Activated CD4-positive, alpha-beta memory T cell treated with anti-CD3 and anti-CD28 coated beads, Interleukin-2, amount 10 ng/mL, durations not matched to agents 7 days and 5 days (primary cell): ENCODE results near the gene RBM22. TPM values are rescaled to one million over a fixed set of nuclear protein-coding genes. Genes with fewer than 3 reads are reported as not detected.

Experiments used
- CTCF ChIA-PET: fragments of 350-600 bp; sonication (Branson Sonifier 250); formaldehyde crosslinking; loops from one replicate; lab custom pipeline; 2021; ENCODE audit warnings: antibody characterized with exemption, inconsistent platforms; lab: Charles Lee
- POLR2A ChIA-PET: fragments of 350-600 bp; sonication (Branson Sonifier 250); formaldehyde crosslinking; loops from one replicate; lab custom pipeline; 2021; ENCODE audit warnings: antibody characterized with exemption; lab: Charles Lee
- DNase-seq: peaks from one replicate; pipeline ENCODE4 v3.0.0-alpha.2; 2020
- H3K27ac Mint-ChIP-seq: one replicate; pipeline ENCODE4 v1.8.0; 2021; ENCODE audit warnings: mild to moderate bottlenecking, mixed read lengths
- H3K27me3 Mint-ChIP-seq: one replicate; pipeline ENCODE4 v1.8.0; 2021; ENCODE audit warnings: mixed read lengths
- H3K36me3 Mint-ChIP-seq: one replicate; pipeline ENCODE4 v1.8.0; 2021; ENCODE audit warnings: low read depth, mixed read lengths
- H3K4me1 Mint-ChIP-seq: one replicate; pipeline ENCODE4 v1.8.0; 2021; ENCODE audit warnings: mixed read lengths
- H3K4me3 Mint-ChIP-seq: one replicate; pipeline ENCODE4 v1.8.0; 2021; ENCODE audit warnings: mild to moderate bottlenecking, mixed read lengths
- H3K9me3 Mint-ChIP-seq: one replicate; pipeline ENCODE4 v1.8.0; 2021; ENCODE audit warnings: mixed read lengths
- total RNA-seq, 2 experiments: library from RNA; stranded (reverse); gene quantifications; one replicate each; pipeline ENCODE4 v1.2.3, GENCODE V29; 2021

Gene RBM22
- total RNA-seq, 2 experiments from 2014 or later: 66.8 to 70.7 TPM

DNA sequence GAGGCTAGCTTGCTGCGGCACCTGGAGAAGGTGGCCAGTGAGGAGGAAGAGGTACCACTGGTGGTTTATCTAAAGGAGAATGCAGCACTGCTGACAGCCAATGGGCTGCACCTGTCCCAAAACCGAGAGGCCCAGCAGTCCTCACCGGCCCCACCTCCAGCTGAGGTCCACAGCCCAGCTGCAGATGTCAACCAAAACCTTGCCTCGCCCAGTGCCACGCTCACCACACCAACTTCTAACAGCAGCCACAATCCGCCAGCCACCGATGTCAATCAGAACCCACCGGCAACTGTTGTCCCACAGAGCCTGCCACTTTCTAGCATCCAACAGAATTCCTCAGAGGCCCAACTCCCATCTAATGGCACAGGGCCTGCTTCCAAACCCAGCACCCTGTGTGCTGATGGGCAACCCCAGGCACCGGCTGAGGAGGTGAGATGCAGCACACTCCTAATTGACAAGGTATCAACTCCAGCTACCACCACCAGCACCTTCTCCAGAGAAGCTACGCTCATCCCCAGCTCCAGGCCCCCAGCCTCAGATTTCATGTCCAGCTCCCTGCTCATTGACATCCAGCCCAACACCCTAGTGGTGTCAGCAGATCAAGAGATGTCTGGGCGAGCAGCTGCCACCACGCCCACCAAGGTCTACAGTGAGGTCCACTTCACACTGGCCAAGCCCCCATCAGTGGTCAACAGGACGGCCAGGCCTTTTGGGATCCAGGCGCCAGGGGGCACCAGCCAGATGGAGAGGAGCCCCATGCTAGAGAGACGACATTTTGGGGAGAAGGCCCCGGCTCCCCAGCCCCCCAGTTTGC lies 52.4 kb downstream of the RBM22 start:
- peaks cover 6% of the 10 kb centered on the region for H3K27me3 Mint-ChIP-seq
- CTCF ChIA-PET: no interaction called here
- no peak overlapping the region for H3K27ac Mint-ChIP-seq
- DNase-seq: no peak
- H3K9me3 Mint-ChIP-seq: no peaks in the 10 kb centered on the region
- no peaks in the 10 kb centered on the region for H3K36me3 Mint-ChIP-seq
- POLR2A ChIA-PET: no interaction called here
- no peak overlapping the region for H3K4me3 Mint-ChIP-seq
- H3K4me1 Mint-ChIP-seq: no peaks in the 10 kb centered on the region

DNA sequence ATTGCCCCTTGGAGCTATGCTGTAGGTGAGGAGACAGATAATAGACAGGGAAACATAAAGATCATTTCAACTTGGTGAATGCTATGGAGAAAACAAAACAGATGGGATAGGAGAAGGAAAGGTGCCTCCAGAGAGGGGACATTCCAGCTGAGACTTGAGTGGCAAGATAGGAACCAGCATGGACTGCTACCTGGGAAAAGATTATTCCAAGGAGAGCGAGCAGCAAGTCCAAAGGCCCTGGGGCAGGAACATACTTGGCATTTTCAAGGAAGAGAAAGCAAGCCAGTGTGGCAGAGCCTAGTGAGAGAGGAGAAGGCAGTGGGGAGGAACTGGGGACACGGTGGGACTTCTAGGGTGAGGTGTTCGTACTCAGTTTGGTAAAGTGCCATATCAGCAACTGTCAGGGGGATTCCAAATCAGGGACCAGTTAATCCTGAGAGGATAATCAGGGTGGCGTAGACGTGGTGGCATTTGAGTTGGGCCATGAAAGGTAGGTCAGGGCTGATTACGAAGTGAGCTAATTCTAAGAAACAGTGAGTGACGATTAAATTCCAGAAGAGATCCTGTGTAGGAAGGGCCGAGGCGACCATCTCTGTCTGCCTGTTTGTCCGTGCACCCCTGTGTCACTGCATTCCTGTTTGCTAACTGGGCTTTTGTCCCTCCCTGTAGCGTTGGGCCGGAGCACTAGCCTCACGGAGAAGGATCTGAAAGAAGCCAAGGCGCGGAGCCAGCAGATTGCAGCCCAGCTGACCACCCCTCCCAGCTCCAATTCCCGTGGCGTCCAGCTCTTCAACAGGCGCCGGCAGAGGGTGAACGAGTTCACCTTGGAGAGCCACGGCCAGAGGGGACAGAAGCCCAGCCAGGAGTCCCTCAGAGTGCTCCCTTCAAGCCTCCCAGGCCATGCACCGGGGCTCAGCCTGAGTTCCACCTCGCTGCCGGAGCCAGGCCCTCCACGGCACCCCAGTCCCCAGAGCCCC lies 53.3 kb downstream of the RBM22 start:
- peaks cover 6% of the 10 kb centered on the region for H3K27me3 Mint-ChIP-seq
- no peaks in the 10 kb centered on the region for H3K36me3 Mint-ChIP-seq
- H3K27ac Mint-ChIP-seq: no peak overlapping the region
- no peaks in the 10 kb centered on the region for H3K4me1 Mint-ChIP-seq
- ChIA-PET POLR2A (no interaction called here), CTCF (no interaction called here)
- no peak overlapping the region for H3K4me3 Mint-ChIP-seq
- no peaks in the 10 kb centered on the region for H3K9me3 Mint-ChIP-seq
- DNase-seq: no peak

DNA sequence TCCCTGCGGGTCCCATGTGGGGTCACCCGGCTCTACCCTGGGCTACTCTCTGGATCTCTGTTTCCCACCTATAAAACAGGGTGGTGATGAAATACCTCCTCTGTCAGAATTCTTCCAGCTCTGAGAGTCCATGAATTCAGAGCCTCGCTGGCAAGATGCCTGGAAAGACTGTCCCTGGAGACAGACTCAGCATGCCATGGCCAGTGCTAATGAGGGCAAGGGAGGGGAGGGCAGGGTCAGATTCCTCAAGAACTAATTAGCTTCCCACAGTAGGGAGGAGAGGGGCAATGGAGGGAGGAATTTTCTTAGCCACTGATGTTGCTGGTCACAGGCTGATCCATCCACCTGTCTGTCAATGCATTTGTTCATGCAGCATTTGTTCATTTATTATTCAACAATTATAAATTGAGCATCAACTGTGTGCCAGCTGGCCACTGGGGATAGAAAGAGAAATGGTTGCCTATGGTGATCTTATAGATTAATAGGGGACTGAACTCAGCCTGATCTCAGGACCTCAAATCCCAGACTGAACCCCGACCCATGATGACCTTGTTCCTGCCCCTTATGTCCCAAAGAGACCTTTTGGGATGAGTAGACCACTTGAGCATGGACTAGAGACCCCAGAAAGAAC lies 55.7 kb downstream of the RBM22 start:
- H3K27me3 Mint-ChIP-seq: peaks cover 6% of the 10 kb centered on the region
- CTCF ChIA-PET: no interaction called here
- H3K4me3 Mint-ChIP-seq: no peak overlapping the region
- H3K36me3 Mint-ChIP-seq: no peaks in the 10 kb centered on the region
- no peak overlapping the region for H3K27ac Mint-ChIP-seq
- no peaks in the 10 kb centered on the region for H3K9me3 Mint-ChIP-seq
- no peak for DNase-seq
- POLR2A ChIA-PET: interaction anchor here (2.3 kb wide), 1 partner anchor 10 kb away, joined by 9 read pairs; no protein-coding TSS in a partner anchor
- no peaks in the 10 kb centered on the region for H3K4me1 Mint-ChIP-seq

DNA sequence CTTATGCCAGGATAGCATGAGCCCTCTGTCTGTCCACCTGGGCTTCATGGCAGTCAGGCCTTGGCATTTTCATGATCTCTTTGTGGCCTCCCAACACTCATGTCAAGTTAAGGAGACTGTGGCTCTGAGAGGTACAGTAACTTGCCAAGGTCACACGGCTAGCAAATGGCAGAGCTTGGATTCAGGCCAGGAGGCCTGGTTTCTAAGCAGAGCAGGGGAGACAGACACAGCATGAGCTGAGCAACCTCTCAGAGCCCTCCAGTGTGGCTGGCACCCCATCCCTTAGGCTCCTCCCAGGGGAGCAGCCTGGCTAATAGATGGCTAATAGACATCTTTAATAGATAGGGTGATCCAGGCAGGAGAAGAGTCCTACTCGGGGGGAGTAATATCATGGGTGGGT lies 56.3 kb downstream of the RBM22 start:
- no peak overlapping the region for H3K27ac Mint-ChIP-seq
- ChIA-PET POLR2A (interaction anchor here (2.3 kb wide), 1 partner anchor 11 kb away, joined by 9 read pairs; no protein-coding TSS in a partner anchor), CTCF (interaction anchor here (1.0 kb wide), 1 partner anchor 11 kb away, joined by 4 read pairs; no protein-coding TSS in a partner anchor)
- no peak for DNase-seq
- H3K27me3 Mint-ChIP-seq: peaks cover 6% of the 10 kb centered on the region
- H3K4me1 Mint-ChIP-seq: no peaks in the 10 kb centered on the region
- H3K4me3 Mint-ChIP-seq: no peak overlapping the region
- no peaks in the 10 kb centered on the region for H3K36me3 Mint-ChIP-seq
- no peaks in the 10 kb centered on the region for H3K9me3 Mint-ChIP-seq

DNA sequence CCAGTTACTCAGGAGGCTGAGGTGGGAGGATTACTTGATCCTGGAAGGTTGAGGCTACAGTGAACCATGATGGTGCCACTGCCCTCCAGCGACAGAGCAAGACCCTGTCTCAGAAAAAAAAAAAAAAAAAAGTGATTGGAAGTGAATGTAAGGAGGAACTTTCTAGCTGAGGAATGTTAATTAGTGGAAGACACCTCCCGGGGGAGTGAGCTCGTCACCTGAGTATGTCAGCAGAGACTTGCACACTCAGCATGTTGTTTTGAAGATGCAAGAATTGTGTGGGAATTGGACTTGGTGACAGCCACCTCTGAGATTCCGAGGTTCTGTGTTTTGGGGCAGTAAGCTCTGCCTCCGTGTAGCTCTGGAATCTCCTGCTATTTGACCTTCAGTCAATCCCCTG lies 56.8 kb downstream of the RBM22 start:
- CTCF ChIA-PET: interaction anchor here (1.0 kb wide), 1 partner anchor 12 kb away, joined by 4 read pairs; no protein-coding TSS in a partner anchor
- Mint-ChIP-seq H3K36me3 (no peaks in the 10 kb centered on the region), H3K9me3 (no peaks in the 10 kb centered on the region), H3K4me1 (no peaks in the 10 kb centered on the region), H3K4me3 (no peak overlapping the region), H3K27ac (no peak overlapping the region), H3K27me3 (peaks cover 6% of the 10 kb centered on the region)
- POLR2A ChIA-PET: interaction anchor here (2.3 kb wide), 1 partner anchor 11 kb away, joined by 9 read pairs; no protein-coding TSS in a partner anchor
- DNase-seq: no peak

DNA sequence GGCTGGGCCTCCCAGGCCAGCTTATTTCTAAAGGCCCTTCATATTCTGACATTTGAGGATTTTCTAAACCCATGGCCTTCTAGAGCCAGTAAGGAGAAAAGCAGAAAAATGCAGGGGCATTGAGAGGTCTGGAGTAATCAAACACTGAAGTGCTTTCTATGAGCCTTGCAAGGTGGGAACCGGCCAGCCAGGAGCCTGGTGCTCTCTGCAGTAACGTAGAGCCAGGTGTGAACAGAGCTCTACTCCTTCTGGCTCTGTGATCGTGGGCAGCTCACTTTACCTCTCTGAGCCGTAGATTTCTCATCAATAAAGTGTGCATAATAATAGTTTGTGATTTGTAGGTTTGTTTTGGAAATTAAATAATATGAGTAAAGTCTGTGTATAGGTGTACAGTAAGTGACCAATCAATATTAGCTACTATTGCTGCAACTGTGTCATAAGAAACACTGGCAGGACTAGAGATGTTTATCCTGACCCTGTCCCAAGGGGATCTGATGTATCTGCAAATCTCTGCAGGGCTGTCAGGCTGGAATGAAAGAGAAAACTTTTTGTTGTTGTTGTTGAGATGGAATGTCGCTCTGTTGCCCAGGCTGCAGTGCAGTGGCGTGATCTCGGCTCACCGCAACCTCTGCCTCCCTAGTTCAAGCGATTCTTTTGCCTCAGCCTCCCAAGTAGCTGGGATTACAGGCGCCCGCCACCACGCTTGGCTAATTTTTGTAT lies 57.7 kb downstream of the RBM22 start:
- Mint-ChIP-seq H3K9me3 (no peaks in the 10 kb centered on the region), H3K4me3 (no peak overlapping the region), H3K27ac (no peak overlapping the region), H3K4me1 (no peaks in the 10 kb centered on the region), H3K36me3 (no peaks in the 10 kb centered on the region), H3K27me3 (peaks cover 8% of the 10 kb centered on the region)
- DNase-seq: no peak
- ChIA-PET POLR2A (interaction anchor here (2.3 kb wide), 1 partner anchor 12 kb away, joined by 9 read pairs; no protein-coding TSS in a partner anchor), CTCF (no interaction called here)

DNA sequence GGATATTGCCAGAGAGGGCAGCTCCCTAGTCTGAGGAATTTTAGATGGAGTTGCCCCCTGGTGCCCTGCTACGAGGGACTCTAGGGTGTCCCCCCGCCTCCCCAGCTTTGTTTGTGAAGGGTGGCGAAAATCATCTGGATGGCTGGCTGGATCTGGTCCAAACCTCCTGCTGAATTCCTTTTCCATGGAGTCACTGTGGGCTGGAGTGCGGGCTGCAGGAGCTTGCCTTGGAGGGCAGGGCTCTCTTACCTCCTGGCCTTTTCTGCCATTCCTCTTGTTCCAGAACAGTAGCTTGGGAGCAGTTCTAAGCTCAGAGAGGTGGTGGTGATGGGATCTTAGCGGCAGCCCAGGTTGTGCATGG lies 58.3 kb downstream of the RBM22 start:
- ChIA-PET CTCF (no interaction called here), POLR2A (no interaction called here)
- DNase-seq: no peak
- Mint-ChIP-seq H3K9me3 (no peaks in the 10 kb centered on the region), H3K36me3 (no peaks in the 10 kb centered on the region), H3K4me3 (no peak overlapping the region), H3K27ac (no peak overlapping the region), H3K27me3 (peaks cover 10% of the 10 kb centered on the region), H3K4me1 (no peaks in the 10 kb centered on the region)

DNA sequence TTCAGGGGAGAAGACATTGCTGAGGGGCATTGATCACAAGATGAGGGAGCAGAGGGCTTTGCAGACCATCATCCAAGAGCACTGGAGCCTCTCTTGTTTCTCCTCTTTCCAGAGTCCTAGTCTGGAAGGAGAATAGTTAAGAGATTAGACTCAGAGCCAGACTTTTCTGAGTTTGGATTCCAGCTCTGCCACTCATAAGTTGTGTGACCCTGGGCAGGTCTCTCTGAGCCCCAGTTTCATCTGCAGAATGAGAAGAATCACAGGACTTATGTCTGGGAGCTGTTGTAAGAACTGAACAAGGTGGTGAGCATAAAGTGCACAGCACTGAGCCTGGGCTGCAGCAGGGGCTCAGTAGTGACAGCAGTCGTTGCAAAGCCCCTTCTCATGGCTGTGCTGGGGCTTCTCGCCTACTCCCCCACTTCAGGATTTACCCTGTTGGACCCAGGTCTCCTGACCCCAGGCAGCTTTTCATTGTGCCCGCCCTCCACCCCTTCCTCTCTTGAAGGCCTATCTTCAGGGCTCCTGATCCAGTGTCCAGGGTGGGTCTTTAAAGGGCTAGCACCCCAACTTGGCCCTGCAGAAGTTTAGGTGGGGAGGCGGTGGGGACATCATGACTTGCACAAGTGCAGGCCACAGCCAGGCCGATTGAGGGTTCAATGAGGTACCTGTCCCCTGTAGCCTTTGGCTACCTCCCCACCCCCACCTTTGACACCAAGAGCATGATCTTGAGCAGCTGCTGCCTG lies 58.9 kb downstream of the RBM22 start:
- Mint-ChIP-seq H3K27ac (no peak overlapping the region), H3K9me3 (no peaks in the 10 kb centered on the region), H3K27me3 (peaks cover 12% of the 10 kb centered on the region), H3K4me3 (no peak overlapping the region), H3K36me3 (no peaks in the 10 kb centered on the region), H3K4me1 (no peaks in the 10 kb centered on the region)
- ChIA-PET CTCF (no interaction called here), POLR2A (no interaction called here)
- DNase-seq: no peak

DNA sequence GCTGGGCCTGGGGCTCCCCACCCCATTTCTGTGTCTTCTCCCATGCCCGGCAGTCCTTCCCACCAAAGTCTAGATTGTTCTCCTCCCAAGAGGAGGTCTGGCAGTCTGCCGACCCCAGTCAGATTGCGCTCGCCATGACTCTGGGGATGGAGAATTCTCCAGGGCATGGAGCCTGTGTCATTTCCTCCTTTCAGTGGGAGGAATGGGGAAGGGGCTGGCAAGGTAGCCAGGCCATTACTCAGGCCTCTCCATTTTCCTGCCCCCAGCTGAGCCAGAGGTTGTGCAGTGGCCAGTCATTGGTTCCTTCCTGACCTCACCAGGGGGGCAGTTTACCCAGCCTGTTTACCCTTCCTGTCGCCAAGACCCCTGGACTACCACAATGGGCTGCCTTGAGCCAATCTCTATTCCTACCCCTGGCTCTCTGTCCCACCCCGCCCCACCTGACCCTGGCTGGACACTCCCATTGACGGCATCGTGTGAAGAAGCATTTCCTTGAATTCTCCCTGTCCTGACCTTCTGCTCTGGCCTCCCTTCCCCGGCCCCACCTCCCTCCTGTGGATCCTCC lies 59.8 kb downstream of the RBM22 start:
- Mint-ChIP-seq H3K27ac (no peak overlapping the region), H3K4me3 (no peak overlapping the region), H3K9me3 (no peaks in the 10 kb centered on the region), H3K36me3 (no peaks in the 10 kb centered on the region), H3K4me1 (no peaks in the 10 kb centered on the region), H3K27me3 (peaks cover 19% of the 10 kb centered on the region)
- ChIA-PET CTCF (no interaction called here), POLR2A (no interaction called here)
- DNase-seq: no peak
